Mesangial cell (primary cell): ENCODE data around the gene MPL. TPM values are rescaled to one million over a fixed set of nuclear protein-coding genes. Genes with fewer than 3 reads are reported as not detected.

ENCODE experiments used
- total RNA-seq: library from RNA; depleted of rRNA; stranded (reverse); fragments of >200 nt; gene quantifications from 2 replicates; pipeline ENCODE4 v1.2.3, GENCODE V29; 2015

Gene MPL
- total RNA-seq, result 0.13 TPM in 1 of 2 replicates, not detected in the other

DNA sequence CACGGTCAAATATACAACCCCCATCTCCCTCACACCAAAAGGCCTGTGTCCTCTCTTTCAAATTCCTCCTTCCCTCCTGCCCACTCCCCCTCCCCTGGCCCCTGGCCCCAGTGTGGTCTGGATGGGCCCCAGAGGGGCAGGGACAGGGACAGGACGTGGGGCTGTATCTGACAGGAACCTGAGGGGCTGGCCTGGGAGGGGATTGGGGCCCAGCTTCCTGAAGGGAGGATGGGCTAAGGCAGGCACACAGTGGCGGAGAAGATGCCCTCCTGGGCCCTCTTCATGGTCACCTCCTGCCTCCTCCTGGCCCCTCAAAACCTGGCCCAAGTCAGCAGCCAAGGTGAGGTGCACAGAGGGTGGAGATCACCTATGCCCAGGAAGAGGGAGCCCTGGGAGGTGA is at the start of gene MPL:
Gene MPL (plus strand): TSS at position 231 of the 400 bp plus-strand sequence. CDS start 31 bp downstream, at position 262.

DNA sequence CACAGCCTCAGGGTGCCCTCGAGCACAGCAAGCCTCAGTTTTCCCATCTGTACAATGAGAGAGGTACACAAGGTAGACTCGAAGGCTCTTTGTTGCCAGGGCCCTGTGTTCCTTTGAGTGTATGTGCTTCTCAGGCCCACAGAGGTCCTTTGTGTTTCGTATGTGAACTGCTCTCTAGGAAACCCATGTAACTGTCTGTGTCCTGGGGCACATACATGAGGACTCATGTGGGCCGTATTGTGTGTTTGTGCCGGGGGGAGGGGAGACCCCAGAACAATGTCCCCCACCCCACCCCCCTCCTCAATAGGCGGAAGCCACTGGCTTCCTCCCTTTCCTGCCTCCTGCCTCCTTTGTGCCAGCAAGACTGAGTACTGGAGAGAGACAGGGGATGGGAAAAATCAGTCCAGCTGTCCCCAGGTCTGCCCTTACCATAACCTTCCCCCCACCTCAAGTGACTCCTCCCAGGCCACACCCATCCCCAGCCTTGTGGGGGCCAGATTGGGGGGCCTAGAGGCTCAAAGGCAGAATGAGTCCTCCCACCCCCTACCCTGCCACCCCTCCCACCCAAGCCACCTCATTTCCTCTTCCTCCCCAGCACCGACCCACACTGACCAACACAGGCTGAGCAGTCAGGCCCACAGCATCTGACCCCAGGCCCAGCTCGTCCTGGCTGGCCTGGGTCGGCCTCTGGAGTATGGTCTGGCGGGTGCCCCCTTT is 37.1 kb upstream of the MPL start, which contains the start of gene TIE1:
Gene TIE1 (plus strand): TSS at position 605 of the 717 bp plus-strand sequence. CDS start 90 bp downstream, at position 695.

GRCh38 chr1:43358746-43359693 is 21.4 kb downstream of the MPL start, which contains the start of gene CDC20:
Gene CDC20, plus strand, starts transcription at chr1:43358981. Its CDS starts 235 bp downstream, at chr1:43359216.

GRCh38 chr1:43367904-43368645 is 30.5 kb downstream of the MPL start, which contains the start of gene ELOVL1:
Gene ELOVL1, minus strand, starts transcription at chr1:43368011. Its CDS starts 2,402 bp downstream, at chr1:43365609.

GRCh38 chr1:43389326-43390313 is 52.0 kb downstream of the MPL start, which contains the start of the genes MED8 and SZT2:
Gene MED8, minus strand, starts transcription at chr1:43389800. Its CDS starts 36 bp downstream, at chr1:43389764.
Gene SZT2, plus strand, starts transcription at chr1:43389899. Its CDS starts 70 bp downstream, at chr1:43389969.

Other genes with a start within 250 kb of the MPL start
- gene EBNA1BP2, start 165.5 kb upstream of the MPL start, total RNA-seq, result 22.7 and 100 TPM in 2 replicates
- 0.25 TPM in 1 of 2 replicates, not detected in the other for gene CFAP57, start 165.5 kb upstream of the MPL start, total RNA-seq
- 0.33 and 2.8 TPM in 2 replicates for gene TMEM125, start 67.8 kb upstream of the MPL start, total RNA-seq
- not detected in 2 replicates for gene C1orf210, start 52.2 kb upstream of the MPL start, total RNA-seq
- gene TIE1, start 36.8 kb upstream of the MPL start, total RNA-seq, result 0.98 and 1.0 TPM in 2 replicates
- 12.9 and 358 TPM in 2 replicates for gene CDC20, start 21.2 kb downstream of the MPL start, total RNA-seq
- gene ELOVL1, start 30.2 kb downstream of the MPL start, total RNA-seq, result 110 and 146 TPM in 2 replicates
- 26.9 and 37.8 TPM in 2 replicates for gene MED8, start 52.0 kb downstream of the MPL start, total RNA-seq
- 21.8 and 22.0 TPM in 2 replicates for gene SZT2, start 52.1 kb downstream of the MPL start, total RNA-seq
- gene HYI, start 116.1 kb downstream of the MPL start, total RNA-seq, result 68.8 and 108 TPM in 2 replicates
- gene PTPRF, start 193.1 kb downstream of the MPL start, total RNA-seq, result 138 and 217 TPM in 2 replicates